WTC11 (cell line): Measurements from ENCODE around the gene ASTN2. TPM values are rescaled to one million over a fixed set of nuclear protein-coding genes. Genes with fewer than 3 reads are reported as not detected.

ENCODE experiments used
- ATAC-seq: fragments of 200-7000 bp; cut with Tn5 transposase; 2 replicates; pipeline ENCODE4 v1.10.0; 2021; ENCODE audit warnings: mild to moderate bottlenecking, moderate library complexity
- CTCF ChIA-PET: fragments of 300-600 bp; sonication (Branson Sonifier 250); formaldehyde crosslinking; loops from one replicate; lab custom pipeline; 2021; ENCODE audit warnings: antibody characterized with exemption; lab: Charles Lee
- POLR2A ChIA-PET: fragments of 350-600 bp; sonication (Branson Sonifier 250); formaldehyde crosslinking; loops from one replicate; lab custom pipeline; 2021; ENCODE audit warnings: antibody characterized with exemption; lab: Charles Lee
- DNase-seq: peaks from one replicate; pipeline ENCODE4 v3.0.0; 2021; ENCODE audit warnings: low spot score
- H3K27ac Mint-ChIP-seq: 2 replicates; pipeline ENCODE4 v1.8.0; 2021; ENCODE audit warnings: mixed read lengths
- H3K27me3 Mint-ChIP-seq: 2 replicates; pipeline ENCODE4 v1.8.0; 2021; ENCODE audit warnings: low read depth, mild to moderate bottlenecking, moderate library complexity, mixed read lengths
- H3K36me3 Mint-ChIP-seq: 2 replicates; pipeline ENCODE4 v1.8.0; 2021; ENCODE audit warnings: mixed read lengths
- H3K4me1 Mint-ChIP-seq: 2 replicates; pipeline ENCODE4 v1.8.0; 2022; ENCODE audit warnings: mixed read lengths
- H3K4me3 Mint-ChIP-seq: 2 replicates; pipeline ENCODE4 v1.8.0; 2021; ENCODE audit warnings: mild to moderate bottlenecking, moderate library complexity, mixed read lengths
- H3K9me3 Mint-ChIP-seq: 2 replicates; pipeline ENCODE4 v1.8.0; 2021; ENCODE audit warnings: mixed read lengths
- CDX4 ChIP-seq: fragments of 250-450 bp; sonication (Bioruptor Pico); IDR thresholded peaks from 2 replicates; pipeline ENCODE4 v1.9.0; 2021; ENCODE audit warnings: moderate library complexity, mild to moderate bottlenecking, inconsistent platforms, borderline replicate concordance
- CREB1 ChIP-seq: sonication (generic); formaldehyde crosslinking; IDR thresholded peaks from 2 replicates; pipeline ENCODE4 v1.8.0; 2023; ENCODE audit warnings: mild to moderate bottlenecking, missing genetic modification reagents
- E2F1 ChIP-seq: sonication (generic); formaldehyde crosslinking; IDR thresholded peaks from 2 replicates; pipeline ENCODE4 v1.8.0; 2022; ENCODE audit warnings: mild to moderate bottlenecking, missing genetic modification reagents
- ELF4 ChIP-seq: sonication (generic); formaldehyde crosslinking; IDR thresholded peaks from 2 replicates; pipeline ENCODE4 v1.8.1; 2022; ENCODE audit warnings: low read depth, mild to moderate bottlenecking, moderate library complexity, missing genetic modification reagents
- IRF1 ChIP-seq: sonication (generic); formaldehyde crosslinking; IDR thresholded peaks from 2 replicates; pipeline ENCODE4 v1.8.0; 2023; ENCODE audit warnings: missing genetic modification reagents
- NR2C2 ChIP-seq: sonication (generic); formaldehyde crosslinking; IDR thresholded peaks from 2 replicates; pipeline ENCODE4 v1.8.0; 2022; ENCODE audit warnings: mild to moderate bottlenecking, missing genetic modification reagents
- OVOL2 ChIP-seq: fragments of 250-450 bp; sonication (Bioruptor Pico); IDR thresholded peaks from 2 replicates; pipeline ENCODE4 v1.9.0; 2021; ENCODE audit warnings: mild to moderate bottlenecking, borderline replicate concordance
- RORB ChIP-seq: fragments of 250-450 bp; sonication (Bioruptor Pico); IDR thresholded peaks from 2 replicates; pipeline ENCODE4 v1.9.0; 2021; ENCODE audit warnings: mild to moderate bottlenecking
- SP1 ChIP-seq: sonication (generic); formaldehyde crosslinking; conservative IDR thresholded peaks from 2 replicates; pipeline ENCODE4 v1.8.1; 2022; ENCODE audit warnings: missing genetic modification reagents
- ZNF263 ChIP-seq: sonication (generic); formaldehyde crosslinking; IDR thresholded peaks from 2 replicates; pipeline ENCODE4 v1.8.1; 2022; ENCODE audit warnings: low read depth, mild to moderate bottlenecking, moderate library complexity, missing genetic modification reagents
- ZNF423 ChIP-seq: fragments of 250-450 bp; sonication (Bioruptor Pico); IDR thresholded peaks from 2 replicates; pipeline ENCODE4 v2.1.2; 2022; ENCODE audit warnings: mild to moderate bottlenecking, moderate library complexity
- total RNA-seq: library from RNA; stranded (reverse); gene quantifications from 3 replicates; pipeline ENCODE4 v1.2.3, GENCODE V29; 2021
- TF ChIP-seq, protein P1 (sequence below): fragments of 250-450 bp; sonication (Bioruptor Pico); IDR thresholded peaks from 2 replicates; pipeline ENCODE4 v1.9.0; 2021; ENCODE audit warnings: mild to moderate bottlenecking, borderline replicate concordance
- TF ChIP-seq, protein P2 (sequence below): sonication (generic); formaldehyde crosslinking; IDR thresholded peaks from 2 replicates; pipeline ENCODE4 v1.8.1; 2023; ENCODE audit warnings: mild to moderate bottlenecking, moderate library complexity, missing genetic modification reagents
- TF ChIP-seq, protein P3 (sequence below): sonication (generic); formaldehyde crosslinking; IDR thresholded peaks from 2 replicates; pipeline ENCODE4 v1.8.0; 2022; ENCODE audit warnings: missing genetic modification reagents

Gene ASTN2
- total RNA-seq, 1 experiment from 2014 or later: 16.2 TPM

DNA sequence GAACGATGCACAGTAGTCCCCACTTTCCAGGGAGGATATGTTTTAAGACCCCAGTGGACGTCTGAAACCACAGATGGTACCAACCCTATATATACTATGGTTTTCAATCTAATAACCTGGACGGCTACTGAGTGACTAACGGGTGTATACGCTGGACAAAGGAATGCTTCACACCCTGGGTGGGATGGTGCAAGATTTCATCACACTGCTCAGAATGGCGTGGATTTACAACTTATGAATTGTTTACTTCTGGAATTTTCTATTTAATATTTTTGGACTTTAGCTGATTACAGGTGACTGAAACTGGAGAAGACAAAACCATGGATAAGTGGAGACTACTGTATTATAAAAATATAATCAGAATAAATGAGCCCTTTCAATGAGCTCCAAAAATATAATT is 875.3 kb downstream of the ASTN2 start (continued):
- TF ChIP-seq, protein P1, sequence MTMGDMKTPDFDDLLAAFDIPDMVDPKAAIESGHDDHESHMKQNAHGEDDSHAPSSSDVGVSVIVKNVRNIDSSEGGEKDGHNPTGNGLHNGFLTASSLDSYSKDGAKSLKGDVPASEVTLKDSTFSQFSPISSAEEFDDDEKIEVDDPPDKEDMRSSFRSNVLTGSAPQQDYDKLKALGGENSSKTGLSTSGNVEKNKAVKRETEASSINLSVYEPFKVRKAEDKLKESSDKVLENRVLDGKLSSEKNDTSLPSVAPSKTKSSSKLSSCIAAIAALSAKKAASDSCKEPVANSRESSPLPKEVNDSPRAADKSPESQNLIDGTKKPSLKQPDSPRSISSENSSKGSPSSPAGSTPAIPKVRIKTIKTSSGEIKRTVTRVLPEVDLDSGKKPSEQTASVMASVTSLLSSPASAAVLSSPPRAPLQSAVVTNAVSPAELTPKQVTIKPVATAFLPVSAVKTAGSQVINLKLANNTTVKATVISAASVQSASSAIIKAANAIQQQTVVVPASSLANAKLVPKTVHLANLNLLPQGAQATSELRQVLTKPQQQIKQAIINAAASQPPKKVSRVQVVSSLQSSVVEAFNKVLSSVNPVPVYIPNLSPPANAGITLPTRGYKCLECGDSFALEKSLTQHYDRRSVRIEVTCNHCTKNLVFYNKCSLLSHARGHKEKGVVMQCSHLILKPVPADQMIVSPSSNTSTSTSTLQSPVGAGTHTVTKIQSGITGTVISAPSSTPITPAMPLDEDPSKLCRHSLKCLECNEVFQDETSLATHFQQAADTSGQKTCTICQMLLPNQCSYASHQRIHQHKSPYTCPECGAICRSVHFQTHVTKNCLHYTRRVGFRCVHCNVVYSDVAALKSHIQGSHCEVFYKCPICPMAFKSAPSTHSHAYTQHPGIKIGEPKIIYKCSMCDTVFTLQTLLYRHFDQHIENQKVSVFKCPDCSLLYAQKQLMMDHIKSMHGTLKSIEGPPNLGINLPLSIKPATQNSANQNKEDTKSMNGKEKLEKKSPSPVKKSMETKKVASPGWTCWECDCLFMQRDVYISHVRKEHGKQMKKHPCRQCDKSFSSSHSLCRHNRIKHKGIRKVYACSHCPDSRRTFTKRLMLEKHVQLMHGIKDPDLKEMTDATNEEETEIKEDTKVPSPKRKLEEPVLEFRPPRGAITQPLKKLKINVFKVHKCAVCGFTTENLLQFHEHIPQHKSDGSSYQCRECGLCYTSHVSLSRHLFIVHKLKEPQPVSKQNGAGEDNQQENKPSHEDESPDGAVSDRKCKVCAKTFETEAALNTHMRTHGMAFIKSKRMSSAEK (CRISPR knock-in tag): no peak
- no peak for TF ChIP-seq E2F1
- TF ChIP-seq, protein P2, sequence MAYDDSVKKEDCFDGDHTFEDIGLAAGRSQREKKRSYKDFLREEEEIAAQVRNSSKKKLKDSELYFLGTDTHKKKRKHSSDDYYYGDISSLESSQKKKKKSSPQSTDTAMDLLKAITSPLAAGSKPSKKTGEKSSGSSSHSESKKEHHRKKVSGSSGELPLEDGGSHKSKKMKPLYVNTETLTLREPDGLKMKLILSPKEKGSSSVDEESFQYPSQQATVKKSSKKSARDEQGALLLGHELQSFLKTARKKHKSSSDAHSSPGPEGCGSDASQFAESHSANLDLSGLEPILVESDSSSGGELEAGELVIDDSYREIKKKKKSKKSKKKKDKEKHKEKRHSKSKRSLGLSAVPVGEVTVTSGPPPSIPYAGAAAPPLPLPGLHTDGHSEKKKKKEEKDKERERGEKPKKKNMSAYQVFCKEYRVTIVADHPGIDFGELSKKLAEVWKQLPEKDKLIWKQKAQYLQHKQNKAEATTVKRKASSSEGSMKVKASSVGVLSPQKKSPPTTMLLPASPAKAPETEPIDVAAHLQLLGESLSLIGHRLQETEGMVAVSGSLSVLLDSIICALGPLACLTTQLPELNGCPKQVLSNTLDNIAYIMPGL: no peak
- no peak for TF ChIP-seq OVOL2 (CRISPR knock-in tag)
- no peak for TF ChIP-seq CREB1
- no peak for TF ChIP-seq SP1 (CRISPR knock-in tag)
- no peak for TF ChIP-seq ZNF263 (CRISPR knock-in tag)
- no peak for TF ChIP-seq NR2C2
- no peak for TF ChIP-seq CDX4 (CRISPR knock-in tag)

DNA sequence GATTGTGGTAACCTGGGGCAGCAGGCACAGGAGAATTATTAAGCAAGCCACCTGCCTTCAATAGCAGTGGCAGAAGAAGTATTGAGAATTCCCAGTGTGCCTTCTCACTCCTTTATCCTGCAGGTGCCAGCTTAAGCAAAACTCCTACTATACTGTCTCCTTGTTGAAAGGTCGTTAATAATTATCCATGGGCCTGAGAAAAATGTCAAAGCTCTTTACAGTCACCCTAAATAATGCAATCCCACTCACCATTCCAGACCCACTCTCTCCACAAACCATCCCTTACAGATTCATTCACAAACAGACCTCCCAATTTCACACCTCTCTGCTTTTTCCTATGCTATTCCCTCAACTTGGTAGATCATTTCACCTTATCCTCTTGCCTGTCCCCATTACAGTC is 889.2 kb downstream of the ASTN2 start:
- no peak overlapping the region for H3K27ac Mint-ChIP-seq
- peaks cover 35% of the 10 kb centered on the region for H3K9me3 Mint-ChIP-seq
- no peaks in the 10 kb centered on the region for H3K4me1 Mint-ChIP-seq
- ATAC-seq (no peak), DNase-seq (no peak)
- TF ChIP-seq IRF1 (CRISPR knock-in tag) (no peak), ELF4 (no peak), ZNF423 (CRISPR knock-in tag) (no peak), RORB (CRISPR knock-in tag) (no peak), E2F1 (no peak)
- TF ChIP-seq, protein P3, sequence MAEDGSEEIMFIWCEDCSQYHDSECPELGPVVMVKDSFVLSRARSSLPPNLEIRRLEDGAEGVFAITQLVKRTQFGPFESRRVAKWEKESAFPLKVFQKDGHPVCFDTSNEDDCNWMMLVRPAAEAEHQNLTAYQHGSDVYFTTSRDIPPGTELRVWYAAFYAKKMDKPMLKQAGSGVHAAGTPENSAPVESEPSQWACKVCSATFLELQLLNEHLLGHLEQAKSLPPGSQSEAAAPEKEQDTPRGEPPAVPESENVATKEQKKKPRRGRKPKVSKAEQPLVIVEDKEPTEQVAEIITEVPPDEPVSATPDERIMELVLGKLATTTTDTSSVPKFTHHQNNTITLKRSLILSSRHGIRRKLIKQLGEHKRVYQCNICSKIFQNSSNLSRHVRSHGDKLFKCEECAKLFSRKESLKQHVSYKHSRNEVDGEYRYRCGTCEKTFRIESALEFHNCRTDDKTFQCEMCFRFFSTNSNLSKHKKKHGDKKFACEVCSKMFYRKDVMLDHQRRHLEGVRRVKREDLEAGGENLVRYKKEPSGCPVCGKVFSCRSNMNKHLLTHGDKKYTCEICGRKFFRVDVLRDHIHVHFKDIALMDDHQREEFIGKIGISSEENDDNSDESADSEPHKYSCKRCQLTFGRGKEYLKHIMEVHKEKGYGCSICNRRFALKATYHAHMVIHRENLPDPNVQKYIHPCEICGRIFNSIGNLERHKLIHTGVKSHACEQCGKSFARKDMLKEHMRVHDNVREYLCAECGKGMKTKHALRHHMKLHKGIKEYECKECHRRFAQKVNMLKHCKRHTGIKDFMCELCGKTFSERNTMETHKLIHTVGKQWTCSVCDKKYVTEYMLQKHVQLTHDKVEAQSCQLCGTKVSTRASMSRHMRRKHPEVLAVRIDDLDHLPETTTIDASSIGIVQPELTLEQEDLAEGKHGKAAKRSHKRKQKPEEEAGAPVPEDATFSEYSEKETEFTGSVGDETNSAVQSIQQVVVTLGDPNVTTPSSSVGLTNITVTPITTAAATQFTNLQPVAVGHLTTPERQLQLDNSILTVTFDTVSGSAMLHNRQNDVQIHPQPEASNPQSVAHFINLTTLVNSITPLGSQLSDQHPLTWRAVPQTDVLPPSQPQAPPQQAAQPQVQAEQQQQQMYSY (CRISPR knock-in tag): no peak
- H3K4me3 Mint-ChIP-seq: no peak overlapping the region
- H3K27me3 Mint-ChIP-seq: peaks cover 3% of the 10 kb centered on the region; the same call in 1 of the 2 replicates
- ChIA-PET CTCF (no interaction called here), POLR2A (no interaction called here)
- H3K36me3 Mint-ChIP-seq: peaks cover 12% of the 10 kb centered on the region
